HepG2 (cell line): ENCODE results near the gene GNG7. TPM values are rescaled to one million over a fixed set of nuclear protein-coding genes. Genes with fewer than 3 reads are reported as not detected.
A peak's percentile ranks its signal among the peaks of the same experiment; 100 is the strongest.

Source experiments
- ATAC-seq: fragments of 200-7000 bp; cut with Tn5 transposase; 3 replicates; pipeline ENCODE4 v1.9.1; 2020; ENCODE audit warnings: mild to moderate bottlenecking, moderate library complexity
- BruUV-seq: library from RNA; stranded (reverse); fragments of 400-500 nt; replicated peaks from 2 replicates; lab custom pipeline; 2021; lab: Mats Ljungman, UMichigan
- CTCF ChIA-PET: fragments of 300-600 bp; formaldehyde crosslinking; extraction: SDS; loops from one replicate; lab custom pipeline; 2021; ENCODE audit warnings: low total read pairs, inconsistent platforms, low intra/inter-chr PET ratio; lab: Yijun Ruan, JAX
- POLR2A ChIA-PET: fragments of 350-600 bp; sonication (Branson Sonifier 250); formaldehyde crosslinking; loops from one replicate; lab custom pipeline; 2020; ENCODE audit warnings: antibody characterized with exemption, inconsistent platforms; lab: Yijun Ruan, JAX
- DNase-seq: peaks from one replicate; pipeline ENCODE4 v3.0.0-alpha.2; 2015; ENCODE audit warnings: low spot score
- FAIRE-seq: peaks from 3 replicates; lab custom pipeline; 2011; peaks lifted over from hg19 to GRCh38; lab: Jason Lieb, UNC
- H2AFZ ChIP-seq: one replicate; pipeline ENCODE4 v1.6.1; 2011; ENCODE audit warnings: low read length, inconsistent platforms
- H3K27ac ChIP-seq: fragments of 300-600 bp; 3 replicates; pipeline ENCODE4 v1.8.0; 2011; ENCODE audit warnings: mixed run types, mild to moderate bottlenecking, mixed read lengths, low read length, inconsistent platforms; ENCODE audit not compliant: insufficient read depth; ENCODE audit errors: extremely low read length
- H3K27me3 ChIP-seq, 2 experiments: fragments of 200-600 bp in 1 of 2; 2 replicates in 1 of 2; 3 replicates in 1 of 2; pipeline versions ENCODE4 v1.6.0 to v1.8.0; 2011; ENCODE audit warnings: low read length in 2 of 2, mild to moderate bottlenecking in 2 of 2, moderate library complexity in 2 of 2, inconsistent platforms in 1 of 2; ENCODE audit not compliant: insufficient read depth in 2 of 2, control insufficient read depth in 1 of 2
- H3K36me3 ChIP-seq, 2 experiments: fragments of 200-600 bp in 1 of 2; replicated peaks in 1 of 2; 2 replicates in 1 of 2; 3 replicates in 1 of 2; pipeline versions ENCODE4 v1.5.1 to v1.8.0; 2011; ENCODE audit warnings: low read length in 2 of 2, inconsistent platforms in 1 of 2; ENCODE audit not compliant: insufficient read depth in 2 of 2, control insufficient read depth in 1 of 2
- H3K4me1 ChIP-seq: 2 replicates; pipeline ENCODE4 v1.5.1; 2012; ENCODE audit warnings: low read length, inconsistent platforms; ENCODE audit not compliant: insufficient read depth
- H3K4me2 ChIP-seq: 2 replicates; pipeline ENCODE4 v1.6.0; 2011; ENCODE audit warnings: low read depth, low read length, inconsistent platforms
- H3K4me3 ChIP-seq, 3 experiments: fragments of 200-600 bp in 1 of 3; sonication (generic), shearing (Covaris generic) in 1 of 3; replicated peaks in 1 of 3; 2 replicates each; pipeline ENCODE4 v1.5.1; 2011 to 2016; ENCODE audit warnings: low read length in 3 of 3, inconsistent platforms in 2 of 3, low read depth in 2 of 3, mild to moderate bottlenecking in 2 of 3, control low read depth in 1 of 3, mixed read lengths in 1 of 3; ENCODE audit not compliant: insufficient read depth in 1 of 3
- H3K79me2 ChIP-seq: one replicate; pipeline ENCODE4 v1.6.1; 2011; ENCODE audit warnings: low read length, inconsistent platforms; ENCODE audit not compliant: insufficient read depth
- H3K9ac ChIP-seq: 2 replicates; pipeline ENCODE4 v1.6.0; 2011; ENCODE audit warnings: mild to moderate bottlenecking, low read depth, low read length, inconsistent platforms; ENCODE audit not compliant: insufficient read depth
- H3K9me3 ChIP-seq: 2 replicates; pipeline ENCODE4 v1.5.1; 2012; ENCODE audit warnings: mild to moderate bottlenecking, low read length
- H4K20me1 ChIP-seq: 2 replicates; pipeline ENCODE4 v1.6.0; 2011; ENCODE audit warnings: inconsistent platforms, mild to moderate bottlenecking, low read length, moderate library complexity; ENCODE audit not compliant: insufficient read depth
- DBP ChIP-seq: sonication (generic); formaldehyde crosslinking; IDR thresholded peaks from 2 replicates; pipeline ENCODE4 v1.4.0; 2020; ENCODE audit warnings: missing genetic modification reagents; ENCODE audit errors: not compliant biosample characterization
- HDAC6 ChIP-seq: fragments of 200-600 bp; sonication (generic); IDR thresholded peaks from 2 replicates; pipeline ENCODE4 v1.7.0; 2017; ENCODE audit warnings: mild to moderate bottlenecking, antibody characterized with exemption, low read length, low read depth
- IKZF4 ChIP-seq: sonication (generic); formaldehyde crosslinking; IDR thresholded peaks from 2 replicates; pipeline ENCODE4 v1.5.1; 2020; ENCODE audit warnings: borderline replicate concordance, mild to moderate bottlenecking, low read depth, missing genetic modification reagents; ENCODE audit errors: not compliant biosample characterization
- MYC ChIP-seq: sonication (generic); formaldehyde crosslinking; IDR thresholded peaks from 2 replicates; pipeline ENCODE4 v1.9.0; 2021; ENCODE audit warnings: missing genetic modification reagents, borderline replicate concordance
- NFIC ChIP-seq: IDR thresholded peaks from 2 replicates; pipeline ENCODE4 v1.6.1; 2012; ENCODE audit warnings: mild to moderate bottlenecking, low read length, inconsistent platforms
- POLR2A ChIP-seq, 2 experiments: IDR thresholded peaks; 2 replicates each; pipeline ENCODE4 v1.6.1; 2011; ENCODE audit warnings: low read depth in 2 of 2, low read length in 2 of 2, mild to moderate bottlenecking in 1 of 2, moderate library complexity in 1 of 2; ENCODE audit not compliant: insufficient read depth in 1 of 2
- RAD21 ChIP-seq: fragments of 450-650 bp; formaldehyde crosslinking; IDR thresholded peaks from 2 replicates; pipeline ENCODE4 v1.5.0; 2020; ENCODE audit warnings: mild to moderate bottlenecking
- RBM39 ChIP-seq: fragments of 200-400 bp; formaldehyde crosslinking; IDR thresholded peaks from one replicate; pipeline ENCODE4 v1.6.1; 2018; ENCODE audit warnings: antibody characterized with exemption, mild to moderate bottlenecking, low read depth, low read length; ENCODE audit not compliant: poor library complexity, severe bottlenecking
- SP2 ChIP-seq: sonication (generic); formaldehyde crosslinking; IDR thresholded peaks from 2 replicates; pipeline ENCODE4 v1.5.1; 2020; ENCODE audit warnings: mild to moderate bottlenecking, missing genetic modification reagents
- TCF7L2 ChIP-seq: IDR thresholded peaks from 2 replicates; pipeline ENCODE4 v1.6.1; 2011; ENCODE audit warnings: mild to moderate bottlenecking, low read depth, low read length, moderate library complexity
- THRA ChIP-seq: sonication (generic); formaldehyde crosslinking; IDR thresholded peaks from 2 replicates; pipeline ENCODE4 v1.4.0; 2020; ENCODE audit warnings: missing genetic modification reagents, borderline replicate concordance
- TP53 ChIP-seq: sonication (generic); formaldehyde crosslinking; conservative IDR thresholded peaks from 2 replicates; pipeline ENCODE4 v1.4.0; 2020; ENCODE audit warnings: missing genetic modification reagents
- TSC22D2 ChIP-seq: sonication (generic); formaldehyde crosslinking; IDR thresholded peaks from 2 replicates; pipeline ENCODE4 v1.5.1; 2020; ENCODE audit warnings: missing genetic modification reagents, mild to moderate bottlenecking, borderline replicate concordance
- WIZ ChIP-seq: sonication (generic); formaldehyde crosslinking; IDR thresholded peaks from 2 replicates; pipeline ENCODE4 v1.5.1; 2020; ENCODE audit warnings: mild to moderate bottlenecking, missing genetic modification reagents
- ZNF615 ChIP-seq: sonication (generic); formaldehyde crosslinking; IDR thresholded peaks from 2 replicates; pipeline ENCODE4 v1.5.0; 2020; ENCODE audit warnings: mild to moderate bottlenecking, missing genetic modification reagents, borderline replicate concordance
- ZNF737 ChIP-seq: sonication (generic); formaldehyde crosslinking; IDR thresholded peaks from 2 replicates; pipeline ENCODE4 v1.5.0; 2020; ENCODE audit warnings: missing genetic modification reagents, mild to moderate bottlenecking, borderline replicate concordance
- ZNF850 ChIP-seq: sonication (generic); formaldehyde crosslinking; conservative IDR thresholded peaks from 2 replicates; pipeline ENCODE4 v1.9.0; 2021; ENCODE audit warnings: mild to moderate bottlenecking, missing genetic modification reagents
- WGBS: methylation state at CpG from one replicate; pipeline ENCODE4 v1.1.6; 2017; ENCODE audit warnings: low lambda C conversion rate; 5-methylcytosine and 5-hydroxymethylcytosine counted together
- in situ Hi-C: cut with HindIII; loops from 2 replicates; pipeline ENCODE4 v1.10.0; 2017; ENCODE audit warnings: low pct_unique_long_range_greater_than_20kb; ENCODE audit not compliant: extremely low pct_ligation_motif_present
- intact Hi-C: fragments of 100-400 bp; cut with micrococcal nuclease; formaldehyde crosslinking; loops from one replicate; pipeline ENCODE4 v1.10.0; 2022; ENCODE audit not compliant: unreplicated experiment
- polyA plus RNA-seq, 8 experiments: library from polyadenylated mRNA; depleted of rRNA in 3 of 8; stranded (reverse) in 7 of 8; unstranded in 1 of 8; fragments of >200 nt; fragmentation: Illumina TruSeq in 4 of 8; extraction: Trizol in 4 of 8; gene quantifications; 2 replicates each; pipeline versions ENCODE4 v1.2.1 to v1.2.3, GENCODE V29; 2011 to 2016; ENCODE audit warnings: low read depth in 4 of 8, missing spikeins in 1 of 8, mixed read lengths in 1 of 8; ENCODE audit not compliant: insufficient read depth in 1 of 8
- total RNA-seq, 5 experiments: library from RNA; depleted of rRNA; stranded (reverse); fragments of >200 nt; fragmentation: Illumina TruSeq; extraction: Trizol; gene quantifications; 2 replicates each; pipeline ENCODE4 v1.2.3, GENCODE V29; 2016; ENCODE audit warnings: low read depth in 1 of 5
- TF ChIP-seq, protein P1 (sequence below): sonication (generic); formaldehyde crosslinking; IDR thresholded peaks from 2 replicates; pipeline ENCODE4 v1.4.0; 2020; ENCODE audit warnings: missing genetic modification reagents
- TF ChIP-seq, protein P2 (sequence below): sonication (generic); formaldehyde crosslinking; IDR thresholded peaks from 2 replicates; pipeline ENCODE4 v1.5.0; 2020; ENCODE audit warnings: missing genetic modification reagents

Gene GNG7
- total and polyA plus RNA-seq, 2 of the 13 experiments (the other 11 are each of a cell fraction or from before 2014, with no cell fraction given) = 1.4 to 3.3 TPM

DNA sequence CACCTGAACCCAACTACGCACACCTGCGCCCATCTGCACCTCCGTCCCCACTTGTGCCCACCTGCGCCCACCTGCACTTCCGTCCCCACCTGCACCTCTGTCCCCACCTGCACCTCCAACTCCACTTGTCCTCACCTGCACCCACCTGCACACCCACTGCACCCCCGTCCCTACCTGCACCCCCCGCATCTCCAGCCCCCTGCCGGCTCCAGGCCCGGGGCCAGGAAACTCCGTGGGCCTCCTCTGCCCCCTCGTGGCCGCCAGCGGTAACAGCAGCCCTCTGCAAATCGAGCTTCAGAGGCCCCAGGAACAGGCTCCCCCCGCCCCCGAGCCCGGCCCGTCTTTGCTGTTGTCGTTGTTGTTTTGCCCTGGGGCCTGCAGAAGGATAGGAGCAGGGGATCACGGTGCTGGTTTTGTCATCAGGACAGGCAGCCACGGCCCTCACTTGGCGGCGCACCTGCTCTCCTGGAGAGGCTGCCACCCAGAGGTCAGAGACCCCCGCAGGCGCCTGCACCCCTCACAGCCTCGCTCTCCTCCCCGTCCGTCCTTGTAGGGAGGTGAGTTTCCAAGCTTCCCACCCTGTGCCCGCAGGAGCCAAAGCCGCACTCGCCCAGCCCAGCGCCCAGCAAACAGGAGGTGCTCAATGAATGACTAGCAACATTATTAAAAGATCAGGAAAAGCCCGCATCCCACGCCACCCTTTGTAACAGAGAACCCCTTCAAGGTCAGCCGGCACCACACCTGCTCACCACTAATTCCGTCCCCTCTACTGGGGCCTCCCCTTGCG lies 65.4 kb downstream of the GNG7 start:
- DNase-seq = peak; percentile 34
- Histone ChIP-seq H3K36me3 (no peaks in the 10 kb centered on the region), H3K4me2 (peak overlapping the region; percentile 81), H3K79me2 (no peaks in the 10 kb centered on the region), H4K20me1 (0 out of 2 replicates have a peak, but pooled peaks cover 2% of the 10 kb centered on the region), H3K27me3 (no peaks in the 10 kb centered on the region; a peak in 1 of 5 replicates), H3K9ac (no peak overlapping the region; the same call in 1 of the 2 replicates), H3K4me3 (peak overlapping the region; percentile 1 to 63 (median 44); a peak in 3 of 6 replicates), H3K27ac (no peak overlapping the region), H3K9me3 (no peaks in the 10 kb centered on the region), H3K4me1 (peaks cover 76% of the 10 kb centered on the region), H2AFZ (no peak overlapping the region)
- CTCF ChIA-PET = interaction anchor here (0.7 to 1.6 kb wide), 3 partner anchors 23 to 58 kb away, joined by 3 to 5 read pairs (median 4); no protein-coding TSS in a partner anchor
- WGBS = 34% methylated on average over 16 of the region's 37 CpGs
- in situ Hi-C loops (no loop called here), intact Hi-C loops (no loop called here)
- BruUV-seq = no TSS peak
- POLR2A ChIA-PET = interaction anchor here (0.6 to 3.0 kb wide), 9 partner anchors 13 to 221 kb away, joined by 3 to 25 read pairs (median 4); partner anchors contain the start of gene GADD45B
- no peak for FAIRE-seq
- peak; percentile 70 for ATAC-seq
- no peak for TF ChIP-seq IKZF4 (CRISPR knock-in tag)
- no peak for TF ChIP-seq ZNF850
- no peak for TF ChIP-seq TSC22D2 (CRISPR knock-in tag)
- no peak for TF ChIP-seq WIZ (CRISPR knock-in tag)
- TF ChIP-seq, protein P1, sequence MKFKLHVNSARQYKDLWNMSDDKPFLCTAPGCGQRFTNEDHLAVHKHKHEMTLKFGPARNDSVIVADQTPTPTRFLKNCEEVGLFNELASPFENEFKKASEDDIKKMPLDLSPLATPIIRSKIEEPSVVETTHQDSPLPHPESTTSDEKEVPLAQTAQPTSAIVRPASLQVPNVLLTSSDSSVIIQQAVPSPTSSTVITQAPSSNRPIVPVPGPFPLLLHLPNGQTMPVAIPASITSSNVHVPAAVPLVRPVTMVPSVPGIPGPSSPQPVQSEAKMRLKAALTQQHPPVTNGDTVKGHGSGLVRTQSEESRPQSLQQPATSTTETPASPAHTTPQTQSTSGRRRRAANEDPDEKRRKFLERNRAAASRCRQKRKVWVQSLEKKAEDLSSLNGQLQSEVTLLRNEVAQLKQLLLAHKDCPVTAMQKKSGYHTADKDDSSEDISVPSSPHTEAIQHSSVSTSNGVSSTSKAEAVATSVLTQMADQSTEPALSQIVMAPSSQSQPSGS (CRISPR knock-in tag) = no peak
- TF ChIP-seq ZNF615 (CRISPR knock-in tag) = no peak
- TF ChIP-seq THRA (CRISPR knock-in tag) = no peak
- no peak for TF ChIP-seq SP2
- no peak for TF ChIP-seq NFIC
- TF ChIP-seq MYC (CRISPR knock-in tag) = 0 out of 2 replicates have a peak, but pooled peaks have one; percentile 24
- TF ChIP-seq DBP (CRISPR knock-in tag) = peak; percentile 33
- TF ChIP-seq HDAC6 = no peak
- TF ChIP-seq, protein P2, sequence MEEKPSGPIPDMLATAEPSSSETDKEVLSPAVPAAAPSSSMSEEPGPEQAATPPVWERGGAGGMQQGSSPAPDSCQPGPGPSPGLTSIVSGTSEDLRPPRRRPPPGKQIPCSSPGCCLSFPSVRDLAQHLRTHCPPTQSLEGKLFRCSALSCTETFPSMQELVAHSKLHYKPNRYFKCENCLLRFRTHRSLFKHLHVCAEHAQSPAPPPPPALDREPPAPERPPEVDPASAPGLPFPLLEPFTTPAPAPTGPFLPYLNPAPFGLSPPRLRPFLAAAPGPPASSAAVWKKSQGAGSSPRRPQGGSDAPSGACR = no peak
- no peak for TF ChIP-seq TCF7L2
- no peak for TF ChIP-seq ZNF737
- TF ChIP-seq TP53 (CRISPR knock-in tag) = no peak
- peak; percentile 82 for TF ChIP-seq RAD21 (CRISPR knock-in tag)
- TF ChIP-seq RBM39 = peak; percentile 37
- no peak for TF ChIP-seq POLR2A (IDR thresholded peaks at IDR 0.05; ENCODE audit: insufficient read depth in 1 of 2, low read depth in 2 of 2, low read length in 2 of 2)
